ENCODE data around the gene ALG6. TPM values are rescaled to one million over a fixed set of nuclear protein-coding genes. Genes with fewer than 3 reads are reported as not detected.

The ALG6 gene
- total RNA-seq, 1 donor from 2014 or later = 8.4 TPM

- peaks cover 10% of the 10 kb centered on the region for H3K9me3 Mint-ChIP-seq (ENCODE audit: unreplicated experiment)
- peak overlapping the region; percentile 5 for H3K4me3 Mint-ChIP-seq (ENCODE audit: unreplicated experiment)
- no peaks in the 10 kb centered on the region for H3K36me3 Mint-ChIP-seq (ENCODE audit: unreplicated experiment)
- H3K27me3 Mint-ChIP-seq (ENCODE audit: unreplicated experiment) = peaks cover 34% of the 10 kb centered on the region
- no peak for TF ChIP-seq CTCF (IDR thresholded peaks at IDR 0.05; ENCODE audit: partially characterized antibody, unreplicated experiment)
- no peak for DNase-seq
- peaks cover 3% of the 10 kb centered on the region for H3K4me1 Mint-ChIP-seq (ENCODE audit: low read depth, unreplicated experiment)
- H3K27ac Mint-ChIP-seq (ENCODE audit: unreplicated experiment) = no peak overlapping the region
These were observed 37.7 kb upstream of the ALG6 start for GRCh38 chr1:63329621-63330330.

- Mint-ChIP-seq H3K4me1 (ENCODE audit: low read depth, unreplicated experiment) (peaks cover 3% of the 10 kb centered on the region), H3K27me3 (ENCODE audit: unreplicated experiment) (peaks cover 34% of the 10 kb centered on the region), H3K27ac (ENCODE audit: unreplicated experiment) (no peak overlapping the region), H3K4me3 (ENCODE audit: unreplicated experiment) (peak overlapping the region; percentile 7), H3K36me3 (ENCODE audit: unreplicated experiment) (no peaks in the 10 kb centered on the region), H3K9me3 (ENCODE audit: unreplicated experiment) (peaks cover 9% of the 10 kb centered on the region)
- DNase-seq = peak; percentile 39
- no peak for TF ChIP-seq CTCF (IDR thresholded peaks at IDR 0.05; ENCODE audit: partially characterized antibody, unreplicated experiment)
These were observed 37.0 kb upstream of the ALG6 start for GRCh38 chr1:63330331-63330916.

- Mint-ChIP-seq H3K27me3 (ENCODE audit: unreplicated experiment) (no peaks in the 10 kb centered on the region), H3K4me3 (ENCODE audit: unreplicated experiment) (no peak overlapping the region), H3K27ac (ENCODE audit: unreplicated experiment) (no peak overlapping the region), H3K9me3 (ENCODE audit: unreplicated experiment) (no peaks in the 10 kb centered on the region), H3K4me1 (ENCODE audit: low read depth, unreplicated experiment) (no peaks in the 10 kb centered on the region), H3K36me3 (ENCODE audit: unreplicated experiment) (no peaks in the 10 kb centered on the region)
- DNase-seq = no peak
- TF ChIP-seq CTCF (IDR thresholded peaks at IDR 0.05; ENCODE audit: partially characterized antibody, unreplicated experiment) = no peak
These were observed 25.0 kb upstream of the ALG6 start for GRCh38 chr1:63342402-63342801.

GRCh38 chr1:63343922-63344321 lies 23.5 kb upstream of the ALG6 start:
- H3K27ac Mint-ChIP-seq (ENCODE audit: unreplicated experiment) = no peak overlapping the region

More at GRCh38 chr1:63343922-63344321, 23.5 kb upstream of the ALG6 start:
- Mint-ChIP-seq H3K4me3 (ENCODE audit: unreplicated experiment) (no peak overlapping the region), H3K9me3 (ENCODE audit: unreplicated experiment) (no peaks in the 10 kb centered on the region), H3K4me1 (ENCODE audit: low read depth, unreplicated experiment) (no peaks in the 10 kb centered on the region), H3K36me3 (ENCODE audit: unreplicated experiment) (no peaks in the 10 kb centered on the region), H3K27me3 (ENCODE audit: unreplicated experiment) (no peaks in the 10 kb centered on the region)
- no peak for TF ChIP-seq CTCF (IDR thresholded peaks at IDR 0.05; ENCODE audit: partially characterized antibody, unreplicated experiment)
- DNase-seq = no peak

Data from glutamatergic neuron (in vitro differentiated cells).